ENCODE data around the gene MAGOH. TPM values are rescaled to one million over a fixed set of nuclear protein-coding genes. Genes with fewer than 3 reads are reported as not detected.

MAGOH gene
- total and polyA plus RNA-seq, 2 of the 13 experiments (the other 11 are each of a cell fraction or from before 2014, with no cell fraction given), result 24.1 to 87.0 TPM

DNA sequence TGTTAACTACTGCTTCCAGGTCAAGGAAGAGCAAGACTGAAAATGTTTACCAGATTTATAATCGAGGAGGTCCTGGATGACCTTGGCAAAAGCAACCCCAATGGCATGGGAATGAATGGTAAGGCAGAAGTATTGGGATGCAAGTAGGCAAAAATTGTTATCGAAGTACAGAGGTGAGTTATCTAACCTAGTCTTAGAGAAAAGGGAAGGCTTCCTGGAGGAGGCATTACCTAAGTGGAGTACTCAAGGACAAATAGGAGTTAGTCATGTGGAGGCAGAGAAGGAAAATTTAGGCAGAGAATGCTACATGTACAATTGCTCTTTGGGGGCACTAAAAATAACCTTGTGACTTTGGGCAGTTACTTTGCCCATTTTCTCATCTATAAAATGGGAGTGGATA, 3.5 kb upstream of the MAGOH start:
- 15% methylated on average over 2 of the region's 2 CpGs for WGBS (ENCODE audit: low lambda C conversion rate)
- no peak for DNase-seq (ENCODE audit: low spot score)
- H2AFZ ChIP-seq (ENCODE audit: low read length), result no peak overlapping the region
- peaks cover 19% of the 10 kb centered on the region for H3K4me1 ChIP-seq (ENCODE audit: insufficient read depth, low read length)
- no peaks in the 10 kb centered on the region for H3K9me3 ChIP-seq (ENCODE audit: low read length)
- intact Hi-C loops (cut with micrococcal nuclease; ENCODE audit: unreplicated experiment), result no loop called here
- H3K4me3 ChIP-seq (replicated peaks in 1 of 3; ENCODE audit: insufficient read depth in 1 of 3, low read depth in 2 of 3, low read length in 3 of 3), result no peak overlapping the region
- peaks cover 0 to 9% of the 10 kb centered on the region in 2 experiments; a peak in 3 of 5 replicates for H3K36me3 ChIP-seq (replicated peaks in 1 of 2; ENCODE audit: control insufficient read depth in 1 of 2, insufficient read depth in 2 of 2, low read length in 2 of 2)
- peaks cover 0 to 3% of the 10 kb centered on the region in 2 experiments; a peak in 1 of 5 replicates for H3K27me3 ChIP-seq (ENCODE audit: control insufficient read depth in 1 of 2, insufficient read depth in 2 of 2, low read length in 2 of 2)
- BruUV-seq (replicated peaks), result no TSS peak
- FAIRE-seq, result no peak
- ChIA-PET CTCF (ENCODE audit: low intra/inter-chr PET ratio, low total read pairs) (no interaction called here), POLR2A (no interaction called here)
- in situ Hi-C loops (cut with HindIII; ENCODE audit: extremely low pct_ligation_motif_present, low pct_unique_long_range_greater_than_20kb), result no loop called here
- no peak overlapping the region for H3K4me2 ChIP-seq (ENCODE audit: low read depth, low read length)
- ATAC-seq, result no peak
- no peak overlapping the region for H3K9ac ChIP-seq (ENCODE audit: insufficient read depth, low read depth, low read length)
- H3K27ac ChIP-seq (ENCODE audit: extremely low read length, insufficient read depth, low read length), result no peak overlapping the region
- peaks cover 14% of the 10 kb centered on the region for H3K79me2 ChIP-seq (ENCODE audit: insufficient read depth, low read length)
- no peaks in the 10 kb centered on the region for H4K20me1 ChIP-seq (ENCODE audit: insufficient read depth, low read length)
- TF ChIP-seq, protein P1, sequence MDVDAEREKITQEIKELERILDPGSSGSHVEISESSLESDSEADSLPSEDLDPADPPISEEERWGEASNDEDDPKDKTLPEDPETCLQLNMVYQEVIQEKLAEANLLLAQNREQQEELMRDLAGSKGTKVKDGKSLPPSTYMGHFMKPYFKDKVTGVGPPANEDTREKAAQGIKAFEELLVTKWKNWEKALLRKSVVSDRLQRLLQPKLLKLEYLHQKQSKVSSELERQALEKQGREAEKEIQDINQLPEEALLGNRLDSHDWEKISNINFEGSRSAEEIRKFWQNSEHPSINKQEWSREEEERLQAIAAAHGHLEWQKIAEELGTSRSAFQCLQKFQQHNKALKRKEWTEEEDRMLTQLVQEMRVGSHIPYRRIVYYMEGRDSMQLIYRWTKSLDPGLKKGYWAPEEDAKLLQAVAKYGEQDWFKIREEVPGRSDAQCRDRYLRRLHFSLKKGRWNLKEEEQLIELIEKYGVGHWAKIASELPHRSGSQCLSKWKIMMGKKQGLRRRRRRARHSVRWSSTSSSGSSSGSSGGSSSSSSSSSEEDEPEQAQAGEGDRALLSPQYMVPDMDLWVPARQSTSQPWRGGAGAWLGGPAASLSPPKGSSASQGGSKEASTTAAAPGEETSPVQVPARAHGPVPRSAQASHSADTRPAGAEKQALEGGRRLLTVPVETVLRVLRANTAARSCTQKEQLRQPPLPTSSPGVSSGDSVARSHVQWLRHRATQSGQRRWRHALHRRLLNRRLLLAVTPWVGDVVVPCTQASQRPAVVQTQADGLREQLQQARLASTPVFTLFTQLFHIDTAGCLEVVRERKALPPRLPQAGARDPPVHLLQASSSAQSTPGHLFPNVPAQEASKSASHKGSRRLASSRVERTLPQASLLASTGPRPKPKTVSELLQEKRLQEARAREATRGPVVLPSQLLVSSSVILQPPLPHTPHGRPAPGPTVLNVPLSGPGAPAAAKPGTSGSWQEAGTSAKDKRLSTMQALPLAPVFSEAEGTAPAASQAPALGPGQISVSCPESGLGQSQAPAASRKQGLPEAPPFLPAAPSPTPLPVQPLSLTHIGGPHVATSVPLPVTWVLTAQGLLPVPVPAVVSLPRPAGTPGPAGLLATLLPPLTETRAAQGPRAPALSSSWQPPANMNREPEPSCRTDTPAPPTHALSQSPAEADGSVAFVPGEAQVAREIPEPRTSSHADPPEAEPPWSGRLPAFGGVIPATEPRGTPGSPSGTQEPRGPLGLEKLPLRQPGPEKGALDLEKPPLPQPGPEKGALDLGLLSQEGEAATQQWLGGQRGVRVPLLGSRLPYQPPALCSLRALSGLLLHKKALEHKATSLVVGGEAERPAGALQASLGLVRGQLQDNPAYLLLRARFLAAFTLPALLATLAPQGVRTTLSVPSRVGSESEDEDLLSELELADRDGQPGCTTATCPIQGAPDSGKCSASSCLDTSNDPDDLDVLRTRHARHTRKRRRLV (CRISPR knock-in tag; IDR thresholded peaks at IDR 0.05), result no peak
- TF ChIP-seq, protein P2, sequence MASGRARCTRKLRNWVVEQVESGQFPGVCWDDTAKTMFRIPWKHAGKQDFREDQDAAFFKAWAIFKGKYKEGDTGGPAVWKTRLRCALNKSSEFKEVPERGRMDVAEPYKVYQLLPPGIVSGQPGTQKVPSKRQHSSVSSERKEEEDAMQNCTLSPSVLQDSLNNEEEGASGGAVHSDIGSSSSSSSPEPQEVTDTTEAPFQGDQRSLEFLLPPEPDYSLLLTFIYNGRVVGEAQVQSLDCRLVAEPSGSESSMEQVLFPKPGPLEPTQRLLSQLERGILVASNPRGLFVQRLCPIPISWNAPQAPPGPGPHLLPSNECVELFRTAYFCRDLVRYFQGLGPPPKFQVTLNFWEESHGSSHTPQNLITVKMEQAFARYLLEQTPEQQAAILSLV (CRISPR knock-in tag; IDR thresholded peaks at IDR 0.05; ENCODE audit: borderline replicate concordance), result no peak
- no peak for TF ChIP-seq ZNF570 (CRISPR knock-in tag; IDR thresholded peaks at IDR 0.05; ENCODE audit: borderline replicate concordance)
- TF ChIP-seq, protein P3, sequence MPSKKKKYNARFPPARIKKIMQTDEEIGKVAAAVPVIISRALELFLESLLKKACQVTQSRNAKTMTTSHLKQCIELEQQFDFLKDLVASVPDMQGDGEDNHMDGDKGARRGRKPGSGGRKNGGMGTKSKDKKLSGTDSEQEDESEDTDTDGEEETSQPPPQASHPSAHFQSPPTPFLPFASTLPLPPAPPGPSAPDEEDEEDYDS (CRISPR knock-in tag; IDR thresholded peaks at IDR 0.05), result no peak
- TF ChIP-seq SP2 (CRISPR knock-in tag; IDR thresholded peaks at IDR 0.05), result no peak
- TF ChIP-seq FOXK1 (CRISPR knock-in tag; IDR thresholded peaks at IDR 0.05; ENCODE audit: borderline replicate concordance, low read depth), result no peak
- no peak for TF ChIP-seq CC2D1A (CRISPR knock-in tag; IDR thresholded peaks at IDR 0.05)
- TF ChIP-seq ZNF282 (IDR thresholded peaks at IDR 0.05; ENCODE audit: partially characterized antibody), result no peak
- TF ChIP-seq ATF7-NPFF (CRISPR knock-in tag; IDR thresholded peaks at IDR 0.05; ENCODE audit: low read depth), result no peak
- TF ChIP-seq ZNF777 (CRISPR knock-in tag; IDR thresholded peaks at IDR 0.05), result no peak
- TF ChIP-seq, protein P4, sequence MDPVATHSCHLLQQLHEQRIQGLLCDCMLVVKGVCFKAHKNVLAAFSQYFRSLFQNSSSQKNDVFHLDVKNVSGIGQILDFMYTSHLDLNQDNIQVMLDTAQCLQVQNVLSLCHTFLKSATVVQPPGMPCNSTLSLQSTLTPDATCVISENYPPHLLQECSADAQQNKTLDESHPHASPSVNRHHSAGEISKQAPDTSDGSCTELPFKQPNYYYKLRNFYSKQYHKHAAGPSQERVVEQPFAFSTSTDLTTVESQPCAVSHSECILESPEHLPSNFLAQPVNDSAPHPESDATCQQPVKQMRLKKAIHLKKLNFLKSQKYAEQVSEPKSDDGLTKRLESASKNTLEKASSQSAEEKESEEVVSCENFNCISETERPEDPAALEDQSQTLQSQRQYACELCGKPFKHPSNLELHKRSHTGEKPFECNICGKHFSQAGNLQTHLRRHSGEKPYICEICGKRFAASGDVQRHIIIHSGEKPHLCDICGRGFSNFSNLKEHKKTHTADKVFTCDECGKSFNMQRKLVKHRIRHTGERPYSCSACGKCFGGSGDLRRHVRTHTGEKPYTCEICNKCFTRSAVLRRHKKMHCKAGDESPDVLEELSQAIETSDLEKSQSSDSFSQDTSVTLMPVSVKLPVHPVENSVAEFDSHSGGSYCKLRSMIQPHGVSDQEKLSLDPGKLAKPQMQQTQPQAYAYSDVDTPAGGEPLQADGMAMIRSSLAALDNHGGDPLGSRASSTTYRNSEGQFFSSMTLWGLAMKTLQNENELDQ (CRISPR knock-in tag; IDR thresholded peaks at IDR 0.05; ENCODE audit: borderline replicate concordance), result no peak
- no peak for TF ChIP-seq ZFP62 (CRISPR knock-in tag; IDR thresholded peaks at IDR 0.05)
- TF ChIP-seq, protein P5, sequence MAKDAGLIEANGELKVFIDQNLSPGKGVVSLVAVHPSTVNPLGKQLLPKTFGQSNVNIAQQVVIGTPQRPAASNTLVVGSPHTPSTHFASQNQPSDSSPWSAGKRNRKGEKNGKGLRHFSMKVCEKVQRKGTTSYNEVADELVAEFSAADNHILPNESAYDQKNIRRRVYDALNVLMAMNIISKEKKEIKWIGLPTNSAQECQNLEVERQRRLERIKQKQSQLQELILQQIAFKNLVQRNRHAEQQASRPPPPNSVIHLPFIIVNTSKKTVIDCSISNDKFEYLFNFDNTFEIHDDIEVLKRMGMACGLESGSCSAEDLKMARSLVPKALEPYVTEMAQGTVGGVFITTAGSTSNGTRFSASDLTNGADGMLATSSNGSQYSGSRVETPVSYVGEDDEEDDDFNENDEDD (CRISPR knock-in tag; IDR thresholded peaks at IDR 0.05; ENCODE audit: borderline replicate concordance), result no peak
- TF ChIP-seq, protein P6, sequence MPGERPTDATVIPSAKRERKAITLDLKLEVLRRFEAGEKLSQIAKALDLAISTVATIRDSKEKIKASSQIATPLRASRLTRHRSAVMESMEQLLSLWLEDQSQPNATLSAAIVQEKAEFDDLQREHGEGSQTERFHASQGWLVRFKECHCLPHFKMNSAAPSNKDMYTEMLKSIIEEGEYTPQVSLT (CRISPR knock-in tag; IDR thresholded peaks at IDR 0.05; ENCODE audit: borderline replicate concordance, low read depth), result no peak
- TF ChIP-seq ZNF724P (CRISPR knock-in tag; IDR thresholded peaks at IDR 0.05; ENCODE audit: borderline replicate concordance), result no peak

All from HepG2 (cell line).